WERI-Rb-1 (cell line): ENCODE data around the gene SPOCK3.
"Not testable (repeated sequence)": the region's sequence is repeated elsewhere in the genome, so short reads cannot be mapped to it uniquely, and the experiment has no call there.

Experiments
- DNase-seq: peaks from one replicate; pipeline ENCODE4 v3.0.0-alpha.2; 2020
- H3K27ac ChIP-seq: fragments of 250-450 bp; sonication (Bioruptor Pico); 2 replicates; pipeline ENCODE4 v1.5.1; 2020; ENCODE audit warnings: mild to moderate bottlenecking, moderate library complexity
- H3K27me3 ChIP-seq: fragments of 250-450 bp; sonication (Bioruptor Pico); 2 replicates; pipeline ENCODE4 v1.5.1; 2021; ENCODE audit warnings: mild to moderate bottlenecking, low read depth, moderate library complexity; ENCODE audit not compliant: insufficient read depth, severe bottlenecking
- H3K36me3 ChIP-seq: fragments of 250-450 bp; sonication (Bioruptor Pico); 2 replicates; pipeline ENCODE4 v1.5.1; 2020; ENCODE audit warnings: mild to moderate bottlenecking, moderate library complexity
- H3K4me3 ChIP-seq: 2 replicates; pipeline ENCODE4 v1.5.1; 2011; ENCODE audit warnings: low read depth, mild to moderate bottlenecking, control low read depth, low read length
- H3K9me3 ChIP-seq: fragments of 250-450 bp; sonication (Bioruptor Pico); 2 replicates; pipeline ENCODE4 v1.5.1; 2021; ENCODE audit warnings: mild to moderate bottlenecking, moderate library complexity; ENCODE audit not compliant: severe bottlenecking
- TF ChIP-seq, protein P1 (sequence below): IDR thresholded peaks from 2 replicates; pipeline ENCODE4 v1.5.1; 2011; ENCODE audit warnings: low read depth, mild to moderate bottlenecking, control low read depth, inconsistent platforms, low read length

The SPOCK3 gene

DNA sequence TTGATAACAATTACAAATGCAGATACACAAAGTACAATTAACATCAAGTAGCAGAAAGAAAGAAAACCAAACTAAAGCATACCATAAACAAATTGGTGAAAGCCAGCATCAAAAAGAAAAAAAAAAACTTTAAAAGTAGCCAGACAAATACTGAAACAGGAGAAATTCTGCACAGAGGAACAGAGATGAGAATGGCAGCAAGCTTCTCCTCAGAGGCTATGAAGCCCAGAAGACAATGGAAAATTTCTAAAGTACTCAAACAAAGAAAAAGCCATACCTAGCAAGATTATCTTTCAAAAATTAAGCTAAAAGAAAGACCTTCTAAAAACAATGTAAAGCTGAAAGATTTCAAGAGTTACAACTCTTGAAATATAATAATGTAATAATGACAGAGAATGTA lies 471.3 kb downstream of the SPOCK3 start:
- TF ChIP-seq, protein P1, sequence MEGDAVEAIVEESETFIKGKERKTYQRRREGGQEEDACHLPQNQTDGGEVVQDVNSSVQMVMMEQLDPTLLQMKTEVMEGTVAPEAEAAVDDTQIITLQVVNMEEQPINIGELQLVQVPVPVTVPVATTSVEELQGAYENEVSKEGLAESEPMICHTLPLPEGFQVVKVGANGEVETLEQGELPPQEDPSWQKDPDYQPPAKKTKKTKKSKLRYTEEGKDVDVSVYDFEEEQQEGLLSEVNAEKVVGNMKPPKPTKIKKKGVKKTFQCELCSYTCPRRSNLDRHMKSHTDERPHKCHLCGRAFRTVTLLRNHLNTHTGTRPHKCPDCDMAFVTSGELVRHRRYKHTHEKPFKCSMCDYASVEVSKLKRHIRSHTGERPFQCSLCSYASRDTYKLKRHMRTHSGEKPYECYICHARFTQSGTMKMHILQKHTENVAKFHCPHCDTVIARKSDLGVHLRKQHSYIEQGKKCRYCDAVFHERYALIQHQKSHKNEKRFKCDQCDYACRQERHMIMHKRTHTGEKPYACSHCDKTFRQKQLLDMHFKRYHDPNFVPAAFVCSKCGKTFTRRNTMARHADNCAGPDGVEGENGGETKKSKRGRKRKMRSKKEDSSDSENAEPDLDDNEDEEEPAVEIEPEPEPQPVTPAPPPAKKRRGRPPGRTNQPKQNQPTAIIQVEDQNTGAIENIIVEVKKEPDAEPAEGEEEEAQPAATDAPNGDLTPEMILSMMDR, result no peak
- no peaks in the 10 kb centered on the region for H3K27me3 ChIP-seq
- no peak overlapping the region for H3K4me3 ChIP-seq
- no peak overlapping the region for H3K27ac ChIP-seq
- no peaks in the 10 kb centered on the region for H3K9me3 ChIP-seq
- no peak for DNase-seq
- H3K36me3 ChIP-seq, result no peaks in the 10 kb centered on the region

DNA sequence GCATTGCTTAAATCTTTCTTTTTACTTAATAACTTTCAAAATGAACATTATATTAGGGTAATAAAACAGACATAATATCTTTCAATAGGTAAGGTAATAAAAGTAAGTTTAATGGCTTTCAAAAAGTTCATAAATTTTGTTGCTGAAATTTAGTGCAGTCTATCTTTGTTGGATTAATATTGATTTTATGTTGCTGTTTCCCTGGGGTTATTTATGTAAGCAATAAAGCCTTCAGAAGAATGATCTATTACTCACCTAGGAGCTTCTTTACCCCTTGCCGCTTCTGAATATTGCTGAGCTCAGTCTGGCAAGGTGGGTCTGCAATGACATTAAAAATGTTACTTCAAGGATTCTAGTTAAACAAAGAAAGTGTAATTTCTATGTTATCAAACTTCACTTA lies 492.6 kb downstream of the SPOCK3 start:
- Histone ChIP-seq H3K4me3 (no peak overlapping the region), H3K9me3 (no peaks in the 10 kb centered on the region), H3K36me3 (no peaks in the 10 kb centered on the region), H3K27me3 (no peaks in the 10 kb centered on the region), H3K27ac (no peak overlapping the region)
- DNase-seq, result no peak
- TF ChIP-seq, protein P1, result no peak

DNA sequence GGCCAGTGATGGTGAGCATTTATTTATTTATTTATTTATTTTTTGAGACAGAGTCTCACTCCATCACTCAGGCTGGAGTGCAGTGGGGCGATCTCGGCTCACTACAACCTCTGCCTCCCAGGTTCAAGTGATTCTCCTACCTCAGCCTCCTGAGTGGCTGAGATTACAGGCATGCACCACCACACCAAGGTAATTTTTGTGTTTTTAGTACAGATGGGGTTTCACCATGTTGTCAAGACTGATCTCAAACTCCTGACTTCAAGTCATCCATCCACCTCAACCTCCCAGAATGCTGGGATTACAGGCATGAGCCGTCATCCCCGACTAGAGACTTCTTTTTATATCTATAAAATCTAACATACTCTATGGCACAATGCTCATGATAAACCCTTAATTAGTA lies 495.1 kb downstream of the SPOCK3 start:
- H3K4me3 ChIP-seq, H3K27ac ChIP-seq, H3K36me3 ChIP-seq, H3K9me3 ChIP-seq, DNase-seq, H3K27me3 ChIP-seq: not testable (repeated sequence)

DNA sequence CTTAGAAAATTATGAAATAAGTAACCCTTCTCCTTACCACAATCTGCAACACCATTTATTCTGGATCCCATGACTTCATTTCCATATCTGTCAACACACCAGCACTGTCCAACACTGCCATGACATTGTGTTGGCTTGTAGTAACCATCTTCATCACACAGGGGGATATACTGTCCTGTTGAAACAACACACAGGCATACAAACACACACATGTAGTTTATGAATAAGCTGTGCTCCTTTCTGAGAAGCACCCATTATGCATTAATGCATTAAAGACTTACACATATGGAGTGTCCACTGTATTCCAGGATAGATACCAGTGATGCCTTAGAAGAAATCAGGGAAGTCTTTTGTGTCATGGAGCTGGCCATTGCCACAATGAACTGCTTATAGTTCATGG lies 496.9 kb downstream of the SPOCK3 start:
- TF ChIP-seq, protein P1, result no peak
- Histone ChIP-seq H3K36me3 (no peaks in the 10 kb centered on the region), H3K27ac (no peak overlapping the region), H3K9me3 (no peaks in the 10 kb centered on the region), H3K4me3 (no peak overlapping the region), H3K27me3 (no peaks in the 10 kb centered on the region)
- no peak for DNase-seq

DNA sequence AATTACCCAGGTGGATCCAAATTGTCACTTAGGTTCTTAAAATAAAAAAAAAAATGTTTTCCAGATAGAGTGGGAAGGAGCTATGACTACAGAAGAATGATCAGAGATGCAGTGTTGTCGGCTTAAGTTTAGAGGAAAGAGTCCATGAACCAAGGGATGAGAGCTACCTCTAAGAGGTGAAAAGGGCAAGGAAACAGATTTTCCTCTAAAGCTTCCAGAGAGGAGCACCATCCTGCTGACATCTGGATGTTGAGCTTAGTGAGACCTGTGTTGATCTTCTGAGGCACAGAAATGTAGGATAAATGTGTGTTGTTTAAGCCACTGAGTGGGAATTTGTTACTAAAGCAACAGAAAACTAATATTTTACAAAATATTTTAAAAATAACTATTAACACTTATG lies 498.7 kb downstream of the SPOCK3 start:
- no peak overlapping the region for H3K27ac ChIP-seq
- TF ChIP-seq, protein P1, result no peak
- no peak for DNase-seq
- no peaks in the 10 kb centered on the region for H3K36me3 ChIP-seq
- H3K4me3 ChIP-seq, result no peak overlapping the region
- H3K9me3 ChIP-seq, result no peaks in the 10 kb centered on the region
- H3K27me3 ChIP-seq, result no peaks in the 10 kb centered on the region

DNA sequence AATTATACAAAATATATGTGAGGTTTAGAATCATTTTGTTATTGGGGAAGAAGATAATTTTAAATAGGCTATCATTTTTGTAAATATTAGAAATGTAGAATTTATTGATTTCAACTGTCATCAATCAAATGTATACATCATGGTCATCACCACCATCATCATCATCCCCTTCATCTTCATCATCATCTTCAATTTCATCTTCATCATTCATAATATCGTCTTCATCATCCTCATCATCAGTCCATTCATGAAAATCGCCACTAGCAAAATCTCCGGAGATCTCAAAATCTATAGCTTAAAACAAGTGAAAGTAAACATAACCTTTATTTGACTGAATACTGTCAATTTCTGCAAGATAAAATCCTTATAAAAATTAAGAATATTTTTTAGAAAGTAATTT lies 499.5 kb downstream of the SPOCK3 start:
- Histone ChIP-seq H3K27me3 (no peaks in the 10 kb centered on the region), H3K36me3 (no peaks in the 10 kb centered on the region), H3K4me3 (no peak overlapping the region), H3K9me3 (no peaks in the 10 kb centered on the region), H3K27ac (no peak overlapping the region)
- no peak for DNase-seq
- TF ChIP-seq, protein P1, result no peak
